Astrocyte (in vitro differentiated cells and primary cell): ENCODE data around the gene NEK3.

Source experiments
- CTCF ChIP-seq: IDR thresholded peaks from 2 replicates; pipeline ENCODE4 v1.5.1; 2011; ENCODE audit warnings: low read depth, mild to moderate bottlenecking, inconsistent platforms, low read length, moderate library complexity; ENCODE audit not compliant: insufficient read depth
- EZH2 ChIP-seq: IDR thresholded peaks from 2 replicates; pipeline ENCODE4 v1.6.1; 2012; ENCODE audit warnings: mild to moderate bottlenecking, low read length, inconsistent platforms; ENCODE audit not compliant: insufficient read depth

GRCh38 chr13:52105841-52106240 lies 53.6 kb downstream of the NEK3 start:
- TF ChIP-seq EZH2 (no peak), CTCF (no peak)
